GM20000 (cell line): ENCODE data around the gene CHAF1B.

ENCODE experiments used
- DNase-seq: peaks from one replicate; pipeline ENCODE4 v3.0.0; 2012; ENCODE audit warnings: low spot score
- TF ChIP-seq, protein P1 (sequence below): IDR thresholded peaks from 2 replicates; pipeline ENCODE4 v1.5.1; 2012; ENCODE audit warnings: mild to moderate bottlenecking, control low read depth; ENCODE audit errors: extremely low read depth, missing control alignments

Gene CHAF1B

DNA sequence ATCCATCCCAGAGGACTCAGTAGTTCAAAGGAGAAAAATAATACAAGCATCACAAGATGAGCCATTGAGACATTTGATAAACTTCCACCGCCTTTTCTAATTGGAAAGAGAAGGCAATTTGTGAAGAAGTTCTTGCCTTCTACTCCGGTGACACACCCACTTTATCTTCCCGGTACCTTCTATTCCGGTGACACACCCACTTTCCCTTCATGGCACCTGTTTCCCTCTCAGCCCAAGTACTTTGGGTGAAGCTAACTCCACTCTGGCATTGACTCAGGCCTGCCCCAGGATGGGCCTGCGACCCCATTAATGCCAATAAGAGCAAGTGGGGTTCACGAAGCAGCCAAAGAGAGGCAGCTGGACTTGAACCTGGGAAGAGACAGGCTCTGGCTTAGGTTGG, 56.5 kb downstream of the CHAF1B start:
- TF ChIP-seq, protein P1, sequence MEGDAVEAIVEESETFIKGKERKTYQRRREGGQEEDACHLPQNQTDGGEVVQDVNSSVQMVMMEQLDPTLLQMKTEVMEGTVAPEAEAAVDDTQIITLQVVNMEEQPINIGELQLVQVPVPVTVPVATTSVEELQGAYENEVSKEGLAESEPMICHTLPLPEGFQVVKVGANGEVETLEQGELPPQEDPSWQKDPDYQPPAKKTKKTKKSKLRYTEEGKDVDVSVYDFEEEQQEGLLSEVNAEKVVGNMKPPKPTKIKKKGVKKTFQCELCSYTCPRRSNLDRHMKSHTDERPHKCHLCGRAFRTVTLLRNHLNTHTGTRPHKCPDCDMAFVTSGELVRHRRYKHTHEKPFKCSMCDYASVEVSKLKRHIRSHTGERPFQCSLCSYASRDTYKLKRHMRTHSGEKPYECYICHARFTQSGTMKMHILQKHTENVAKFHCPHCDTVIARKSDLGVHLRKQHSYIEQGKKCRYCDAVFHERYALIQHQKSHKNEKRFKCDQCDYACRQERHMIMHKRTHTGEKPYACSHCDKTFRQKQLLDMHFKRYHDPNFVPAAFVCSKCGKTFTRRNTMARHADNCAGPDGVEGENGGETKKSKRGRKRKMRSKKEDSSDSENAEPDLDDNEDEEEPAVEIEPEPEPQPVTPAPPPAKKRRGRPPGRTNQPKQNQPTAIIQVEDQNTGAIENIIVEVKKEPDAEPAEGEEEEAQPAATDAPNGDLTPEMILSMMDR, result no peak
- no peak for DNase-seq

DNA sequence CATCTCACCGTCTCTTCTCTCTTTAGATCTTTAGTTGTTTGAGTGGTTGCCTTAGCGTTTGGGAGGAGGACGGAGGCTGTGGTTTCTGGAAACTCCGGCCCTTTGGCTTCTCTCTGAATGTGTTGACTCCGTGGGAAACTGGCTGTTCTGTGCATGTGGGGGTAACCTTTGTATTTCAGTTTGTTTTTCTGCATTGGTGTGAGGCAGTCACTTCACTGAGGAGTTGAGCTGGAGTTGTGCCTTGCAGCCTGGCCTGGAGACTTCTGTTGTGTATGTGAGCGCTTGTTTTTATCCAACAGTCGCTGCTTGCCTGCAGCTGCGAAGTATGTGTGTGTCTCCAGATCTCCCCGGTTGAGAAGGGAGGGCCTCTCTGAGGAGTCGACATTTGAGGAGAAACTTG, 61.1 kb downstream of the CHAF1B start:
- DNase-seq, result no peak
- TF ChIP-seq, protein P1, result no peak

DNA sequence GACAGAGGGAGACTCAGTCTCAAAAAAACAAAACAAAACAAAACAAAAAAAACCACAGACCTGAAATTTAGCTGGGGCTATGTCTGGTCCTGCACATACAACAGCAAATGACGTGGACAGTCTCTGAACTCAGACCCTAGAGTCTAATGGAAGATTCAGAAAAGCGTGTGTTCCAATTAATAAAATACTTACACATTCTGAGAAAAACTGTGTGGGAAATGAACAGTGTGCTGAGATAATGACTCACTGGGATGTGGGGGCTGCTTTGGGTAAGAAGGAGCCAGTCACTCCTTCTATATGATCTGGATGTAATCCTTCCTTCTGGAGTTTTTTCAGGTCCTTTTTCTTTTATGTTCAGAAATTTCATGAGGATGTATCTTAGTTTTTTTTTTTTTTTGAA, 65.3 kb downstream of the CHAF1B start:
- TF ChIP-seq, protein P1, result no peak
- no peak for DNase-seq

DNA sequence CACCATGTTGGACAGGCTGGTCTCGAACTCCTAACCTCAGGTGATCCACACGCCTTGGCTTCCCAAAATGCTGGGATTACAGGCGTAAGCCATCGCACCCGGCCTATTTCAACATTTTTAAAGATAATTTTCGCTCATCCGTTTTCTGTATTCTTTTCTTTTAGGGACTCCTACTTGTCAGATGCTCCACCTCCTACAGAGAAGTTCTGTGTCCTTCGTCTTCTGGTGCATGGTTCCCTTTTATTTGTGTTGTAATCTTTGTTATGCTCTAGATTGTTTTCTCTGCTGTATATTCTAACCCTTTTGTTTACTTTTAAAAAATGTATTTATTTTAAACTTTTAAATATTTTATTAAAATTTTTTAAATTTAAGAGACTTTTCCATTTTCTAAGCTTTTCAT, 66.3 kb downstream of the CHAF1B start:
- TF ChIP-seq, protein P1, result no peak
- no peak for DNase-seq

DNA sequence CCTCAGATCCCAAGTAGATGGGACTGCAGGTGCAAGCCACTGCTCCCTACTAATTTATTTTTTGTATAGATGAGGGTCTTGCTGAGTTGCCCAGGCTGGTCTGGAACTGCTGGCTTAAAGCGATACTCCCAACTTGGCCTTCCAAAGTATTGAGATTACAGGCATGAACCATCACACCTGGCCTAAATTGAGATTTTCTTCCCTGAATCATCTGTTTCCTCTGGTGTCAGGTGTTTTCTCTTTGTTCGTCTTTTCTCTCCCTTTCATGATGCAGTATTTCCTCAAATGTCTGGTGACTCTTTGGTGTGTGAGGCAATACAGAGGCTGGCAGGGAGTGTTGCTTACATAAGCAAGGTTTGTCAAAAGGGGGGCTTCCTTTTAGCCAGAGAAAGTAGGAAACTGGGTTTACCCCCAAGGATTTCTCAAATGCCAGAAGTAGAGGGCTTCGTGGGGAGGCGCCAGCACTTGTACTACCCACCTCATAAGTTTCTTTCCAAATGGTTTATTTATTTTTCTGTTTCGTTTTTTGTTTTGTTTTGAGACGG, 67.2 kb downstream of the CHAF1B start:
- TF ChIP-seq, protein P1, result no peak
- DNase-seq, result no peak

DNA sequence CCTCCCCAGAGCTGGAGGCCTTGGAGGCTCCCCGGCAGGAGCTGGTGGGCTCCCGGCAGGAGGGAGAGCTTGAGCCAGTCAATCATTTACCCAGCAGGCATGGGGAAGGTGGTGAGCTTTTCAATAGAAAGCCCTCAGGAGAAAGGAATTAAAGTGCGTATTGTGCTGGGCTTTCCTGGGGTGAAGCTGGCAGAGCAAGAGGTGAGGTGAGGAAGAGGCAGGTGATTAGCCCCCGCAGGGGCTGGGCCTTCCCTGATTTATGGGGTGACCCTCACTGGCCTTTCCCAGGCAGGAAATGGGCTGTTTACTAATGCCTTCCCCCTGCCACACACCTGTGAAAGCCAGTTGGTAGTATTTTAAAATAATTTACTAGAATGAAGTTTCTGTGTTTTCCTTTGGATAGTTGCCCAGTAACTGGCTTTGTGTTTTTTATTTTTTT, 68.9 kb downstream of the CHAF1B start:
- DNase-seq, result no peak
- TF ChIP-seq, protein P1, result no peak

DNA sequence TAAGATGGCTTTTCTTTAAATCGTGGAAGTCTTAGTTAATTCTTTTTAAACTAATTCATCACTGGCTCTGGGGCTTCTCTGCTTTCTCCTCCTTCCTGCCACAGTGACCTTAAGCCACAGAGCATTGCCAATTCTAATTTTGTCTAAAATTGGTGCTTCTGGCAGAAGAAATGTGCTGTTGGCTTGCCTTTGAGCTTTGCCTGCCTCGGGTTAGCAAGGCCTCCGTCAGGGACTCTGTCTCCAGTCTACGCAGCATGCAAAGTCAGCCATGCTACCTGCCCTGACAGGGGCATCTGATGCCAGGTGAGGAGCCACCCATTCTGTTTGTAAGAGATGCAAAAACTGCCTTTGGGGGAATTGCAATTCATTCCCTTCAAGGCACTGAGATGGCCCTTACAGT, 69.5 kb downstream of the CHAF1B start:
- DNase-seq, result no peak
- TF ChIP-seq, protein P1, result no peak
